HepG2 (cell line): Measurements from ENCODE around the gene CAPN9. TPM values are rescaled to one million over a fixed set of nuclear protein-coding genes. Genes with fewer than 3 reads are reported as not detected.

Source experiments
- FOXP4 ChIP-seq: sonication (generic); formaldehyde crosslinking; IDR thresholded peaks from 2 replicates; pipeline ENCODE4 v1.4.0; 2020; ENCODE audit warnings: missing genetic modification reagents
- FUBP1 ChIP-seq: sonication (generic); formaldehyde crosslinking; IDR thresholded peaks from 2 replicates; pipeline ENCODE4 v1.5.1; 2020; ENCODE audit warnings: missing genetic modification reagents, mild to moderate bottlenecking, borderline replicate concordance
- GMEB1 ChIP-seq: sonication (generic); formaldehyde crosslinking; IDR thresholded peaks from 2 replicates; pipeline ENCODE4 v1.5.1; 2020; ENCODE audit warnings: missing genetic modification reagents, mild to moderate bottlenecking, borderline replicate concordance
- HOMEZ ChIP-seq: IDR thresholded peaks from 2 replicates; pipeline ENCODE4 v1.6.1; 2016; ENCODE audit warnings: low read depth
- IRX3 ChIP-seq: sonication (generic); formaldehyde crosslinking; IDR thresholded peaks from 2 replicates; pipeline ENCODE4 v1.8.1; 2023; ENCODE audit warnings: mild to moderate bottlenecking, low read depth, missing genetic modification reagents, borderline replicate concordance
- NFYB ChIP-seq: sonication (generic); formaldehyde crosslinking; IDR thresholded peaks from 2 replicates; pipeline ENCODE4 v1.4.0; 2020; ENCODE audit warnings: missing genetic modification reagents
- PBX2 ChIP-seq: IDR thresholded peaks from 2 replicates; pipeline ENCODE4 v1.6.1; 2016; ENCODE audit warnings: control low read depth
- REL ChIP-seq: sonication (generic); formaldehyde crosslinking; conservative IDR thresholded peaks from 2 replicates; pipeline ENCODE4 v1.8.0; 2022; ENCODE audit warnings: mild to moderate bottlenecking, missing genetic modification reagents, moderate library complexity
- SRY ChIP-seq: sonication (generic); formaldehyde crosslinking; IDR thresholded peaks from 2 replicates; pipeline ENCODE4 v1.8.0; 2022; ENCODE audit warnings: mild to moderate bottlenecking, missing genetic modification reagents
- TBX2 ChIP-seq: sonication (generic); formaldehyde crosslinking; IDR thresholded peaks from 2 replicates; pipeline ENCODE4 v1.5.0; 2020; ENCODE audit warnings: missing genetic modification reagents, mild to moderate bottlenecking, borderline replicate concordance
- ZFAT ChIP-seq: sonication (generic); formaldehyde crosslinking; conservative IDR thresholded peaks from 2 replicates; pipeline ENCODE4 v1.8.1; 2023; ENCODE audit warnings: missing genetic modification reagents, inconsistent platforms
- ZNF280B ChIP-seq: sonication (generic); formaldehyde crosslinking; IDR thresholded peaks from 2 replicates; pipeline ENCODE4 v1.5.0; 2020; ENCODE audit warnings: missing genetic modification reagents, mild to moderate bottlenecking, borderline replicate concordance
- ZNF691 ChIP-seq: sonication (generic); formaldehyde crosslinking; IDR thresholded peaks from 2 replicates; pipeline ENCODE4 v1.4.0; 2020; ENCODE audit warnings: missing genetic modification reagents, low read depth, mild to moderate bottlenecking, borderline replicate concordance
- ZSCAN5A ChIP-seq: sonication (generic); formaldehyde crosslinking; IDR thresholded peaks from 2 replicates; pipeline ENCODE4 v1.8.0; 2022; ENCODE audit warnings: mild to moderate bottlenecking, missing genetic modification reagents, borderline replicate concordance
- polyA plus RNA-seq, 8 experiments: library from polyadenylated mRNA; depleted of rRNA in 3 of 8; stranded (reverse) in 7 of 8; unstranded in 1 of 8; fragments of >200 nt; fragmentation: Illumina TruSeq in 4 of 8; extraction: Trizol in 4 of 8; gene quantifications; 2 replicates each; pipeline versions ENCODE4 v1.2.1 to v1.2.3, GENCODE V29; 2011 to 2016; ENCODE audit warnings: low read depth in 4 of 8, missing spikeins in 1 of 8, mixed read lengths in 1 of 8; ENCODE audit not compliant: insufficient read depth in 1 of 8
- total RNA-seq, 5 experiments: library from RNA; depleted of rRNA; stranded (reverse); fragments of >200 nt; fragmentation: Illumina TruSeq; extraction: Trizol; gene quantifications; 2 replicates each; pipeline ENCODE4 v1.2.3, GENCODE V29; 2016; ENCODE audit warnings: low read depth in 1 of 5

Gene CAPN9
- total and polyA plus RNA-seq, 2 of the 13 experiments (the other 11 are each of a cell fraction or from before 2014, with no cell fraction given), result 0.04 to 0.31 TPM

- TF ChIP-seq HOMEZ (CRISPR knock-in tag) (peak; percentile 74; the same call in 1 of the 2 replicates), GMEB1 (CRISPR knock-in tag) (no peak), NFYB (CRISPR knock-in tag) (no peak), PBX2 (CRISPR knock-in tag) (no peak), TBX2 (CRISPR knock-in tag) (peak; percentile 89), ZFAT (no peak), IRX3 (CRISPR knock-in tag) (no peak), ZSCAN5A (no peak), REL (CRISPR knock-in tag) (no peak), FOXP4 (CRISPR knock-in tag) (peak; percentile 81), FUBP1 (CRISPR knock-in tag) (no peak), SRY (CRISPR knock-in tag) (no peak), ZNF691 (CRISPR knock-in tag) (no peak), ZNF280B (CRISPR knock-in tag) (no peak)
Measured at GRCh38 chr1:230725256-230726012, 21.8 kb upstream of the CAPN9 start (continued).
